ENCODE results near the gene SLC35D1. TPM values are rescaled to one million over a fixed set of nuclear protein-coding genes. Genes with fewer than 3 reads are reported as not detected.

SLC35D1 gene
- total and polyA plus RNA-seq, 10 of the 15 experiments (the other 5 are each of a cell fraction or from before 2014, with no cell fraction given): 2.9 to 12.4 (median 8.6) TPM

DNA sequence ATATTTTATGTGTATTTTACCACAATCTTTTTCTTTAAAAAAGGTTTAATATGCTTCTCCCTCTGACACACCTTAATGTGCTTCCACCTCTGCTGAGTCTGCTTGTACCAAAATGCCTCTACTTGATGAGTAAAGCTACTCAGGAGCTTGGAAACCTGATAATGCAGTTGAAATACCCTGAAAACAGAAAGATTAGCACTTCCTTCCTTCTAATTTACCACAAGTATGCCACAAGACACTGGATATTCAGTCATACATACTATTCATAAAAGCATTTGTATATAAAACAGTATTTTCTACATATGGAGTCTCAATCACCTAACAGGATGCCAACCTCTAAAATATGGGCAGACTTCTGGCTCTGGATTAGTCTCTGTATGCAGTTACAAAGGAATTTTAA lies 55.0 kb downstream of the SLC35D1 start:
- POLR2A ChIA-PET: no interaction called here
- SMC1A ChIA-PET (ENCODE audit: uncharacterized antibody, unreplicated experiment): interaction anchor here (1.1 to 2.0 kb wide), 4 partner anchors 21 to 212 kb away, joined by 3 to 6 read pairs (median 4); no protein-coding TSS in a partner anchor
- CTCF ChIA-PET: interaction anchor here (1.1 to 1.3 kb wide), 3 partner anchors 20 to 215 kb away, joined by 3 to 7 read pairs (median 6); no protein-coding TSS in a partner anchor
- no peaks in the 10 kb centered on the region for H3K4me1 ChIP-seq (ENCODE audit: control insufficient read depth, insufficient read depth, low read length)
- RAD21 ChIA-PET (ENCODE audit: unreplicated experiment): interaction anchor here (3.5 kb wide), 1 partner anchor 150 kb away, joined by 12 read pairs; no protein-coding TSS in a partner anchor
- no peak overlapping the region for H3K4me2 ChIP-seq (ENCODE audit: control insufficient read depth, insufficient read depth)
- no peak overlapping the region for H2AFZ ChIP-seq (ENCODE audit: control insufficient read depth, low read depth, low read length)
- in situ Hi-C loops (cut with MboI) (loop anchor here (10.0 kb wide), 1 partner anchor 506 kb away; no protein-coding TSS in a partner anchor), intact Hi-C loops (cut with micrococcal nuclease; ENCODE audit: unreplicated experiment) (no loop called here)
- H3K9me3 ChIP-seq (replicated peaks; ENCODE audit: control insufficient read depth, insufficient read depth, low read length): no peaks in the 10 kb centered on the region
- FAIRE-seq: no peak
- no peaks in the 10 kb centered on the region; a peak in 1 of 4 replicates for H3K36me3 ChIP-seq (ENCODE audit: control insufficient read depth in 2 of 2, insufficient read depth in 2 of 2, low read length in 1 of 2)
- no peak for TF ChIP-seq SP1 (IDR thresholded peaks at IDR 0.05; ENCODE audit: low read depth, low read length)
- no TSS peak for BruUV-seq (replicated peaks)
- H4K20me1 ChIP-seq (ENCODE audit: control insufficient read depth, insufficient read depth): no peaks in the 10 kb centered on the region
- no peak overlapping the region for H3K4me3 ChIP-seq
- no peak overlapping the region for H3K27ac ChIP-seq (ENCODE audit: control insufficient read depth, insufficient read depth)
- no peak for ATAC-seq
- H3K79me2 ChIP-seq (ENCODE audit: control insufficient read depth, insufficient read depth, low read length): no peaks in the 10 kb centered on the region
- no peak for DNase-seq (ENCODE audit: low read depth, low spot score)
- H3K27me3 ChIP-seq (replicated peaks in 1 of 2; ENCODE audit: control insufficient read depth in 2 of 2, insufficient read depth in 2 of 2, low read length in 1 of 2): no peaks in the 10 kb centered on the region
- H3K9ac ChIP-seq (ENCODE audit: control insufficient read depth, insufficient read depth, low read length): no peak overlapping the region

DNA sequence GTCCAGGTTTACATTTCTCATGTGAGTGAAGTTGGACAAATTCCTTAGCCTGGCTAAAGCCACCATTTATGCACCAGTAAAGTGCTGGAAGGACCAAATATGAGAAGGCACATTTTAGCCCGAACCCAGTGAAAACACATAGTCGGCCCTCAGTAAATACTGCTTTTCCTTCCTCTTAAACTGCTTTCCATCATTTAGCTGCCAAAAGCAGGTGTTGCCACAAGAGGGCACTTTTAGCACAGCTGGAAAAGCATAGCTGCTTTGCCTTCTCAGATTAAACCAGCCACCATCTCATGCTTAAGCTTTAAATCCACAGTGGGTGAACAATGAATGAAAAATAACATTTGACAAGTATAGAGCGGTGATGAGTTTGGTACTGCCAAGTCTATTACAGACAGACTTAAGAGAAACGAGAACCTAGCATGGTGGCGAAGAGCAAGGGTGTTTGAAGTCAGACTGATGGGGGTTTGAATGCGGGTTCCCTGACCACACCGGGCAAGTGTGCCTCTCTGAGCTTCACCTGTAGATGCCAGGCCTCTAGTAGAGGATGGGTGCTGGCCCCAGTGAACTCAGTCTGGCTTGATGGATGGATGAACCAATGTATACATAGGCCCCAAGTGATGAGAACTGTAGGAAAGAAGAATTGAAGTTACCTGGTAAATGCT lies 57.8 kb downstream of the SLC35D1 start:
- in situ Hi-C loops (cut with MboI): loop anchor here (10.0 kb wide), 1 partner anchor 509 kb away; no protein-coding TSS in a partner anchor
- H3K4me1 ChIP-seq (ENCODE audit: control insufficient read depth, insufficient read depth, low read length): no peaks in the 10 kb centered on the region
- peak; percentile 89 for ATAC-seq
- H3K9ac ChIP-seq (ENCODE audit: control insufficient read depth, insufficient read depth, low read length): no peak overlapping the region
- ChIA-PET RAD21 (ENCODE audit: unreplicated experiment) (interaction anchor here (0.7 to 3.5 kb wide), 25 partner anchors 9 to 539 kb away, joined by 3 to 64 read pairs (median 4); partner anchors contain the start of genes DNAI4, MIER1 and SLC35D1), SMC1A (ENCODE audit: uncharacterized antibody, unreplicated experiment) (interaction anchor here (1.0 to 3.2 kb wide), 29 partner anchors 8 to 505 kb away, joined by 3 to 66 read pairs (median 5); no protein-coding TSS in a partner anchor), POLR2A (interaction anchor here (0.9 to 1.2 kb wide), 3 partner anchors 14 to 215 kb away, joined by 3 to 5 read pairs (median 4); no protein-coding TSS in a partner anchor), CTCF (interaction anchor here (0.7 to 3.5 kb wide), 30 partner anchors 9 to 764 kb away, joined by 3 to 114 read pairs (median 4); partner anchors contain the start of genes DNAI4 and MIER1)
- FAIRE-seq: peak; percentile 96
- H3K4me2 ChIP-seq (ENCODE audit: control insufficient read depth, insufficient read depth): no peak overlapping the region
- H3K79me2 ChIP-seq (ENCODE audit: control insufficient read depth, insufficient read depth, low read length): no peaks in the 10 kb centered on the region
- H2AFZ ChIP-seq (ENCODE audit: control insufficient read depth, low read depth, low read length): peak overlapping the region; percentile 56
- intact Hi-C loops (cut with micrococcal nuclease; ENCODE audit: unreplicated experiment): loop anchor here (1.0 to 2.0 kb wide), 3 partner anchors 57 to 217 kb away; no protein-coding TSS in a partner anchor
- no peaks in the 10 kb centered on the region for H3K27me3 ChIP-seq (replicated peaks in 1 of 2; ENCODE audit: control insufficient read depth in 2 of 2, insufficient read depth in 2 of 2, low read length in 1 of 2)
- WGBS (ENCODE audit: insufficient coverage, insufficient replicate concordance, low lambda C conversion rate, missing lambda C conversion rate): 75% methylated on average over 7 of the region's 7 CpGs
- H3K4me3 ChIP-seq: no peak overlapping the region
- H3K36me3 ChIP-seq (ENCODE audit: control insufficient read depth in 2 of 2, insufficient read depth in 2 of 2, low read length in 1 of 2): no peaks in the 10 kb centered on the region
- no peak overlapping the region for H3K27ac ChIP-seq (ENCODE audit: control insufficient read depth, insufficient read depth)
- H3K9me3 ChIP-seq (replicated peaks; ENCODE audit: control insufficient read depth, insufficient read depth, low read length): no peaks in the 10 kb centered on the region
- BruUV-seq (replicated peaks): no TSS peak
- H4K20me1 ChIP-seq (ENCODE audit: control insufficient read depth, insufficient read depth): no peaks in the 10 kb centered on the region
- peak; percentile 59 for DNase-seq (ENCODE audit: low read depth, low spot score)
- TF ChIP-seq, protein P1, sequence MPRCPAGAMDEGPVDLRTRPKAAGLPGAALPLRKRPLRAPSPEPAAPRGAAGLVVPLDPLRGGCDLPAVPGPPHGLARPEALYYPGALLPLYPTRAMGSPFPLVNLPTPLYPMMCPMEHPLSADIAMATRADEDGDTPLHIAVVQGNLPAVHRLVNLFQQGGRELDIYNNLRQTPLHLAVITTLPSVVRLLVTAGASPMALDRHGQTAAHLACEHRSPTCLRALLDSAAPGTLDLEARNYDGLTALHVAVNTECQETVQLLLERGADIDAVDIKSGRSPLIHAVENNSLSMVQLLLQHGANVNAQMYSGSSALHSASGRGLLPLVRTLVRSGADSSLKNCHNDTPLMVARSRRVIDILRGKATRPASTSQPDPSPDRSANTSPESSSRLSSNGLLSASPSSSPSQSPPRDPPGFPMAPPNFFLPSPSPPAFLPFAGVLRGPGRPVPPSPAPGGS (IDR thresholded peaks at IDR 0.05; ENCODE audit: borderline replicate concordance, insufficient read depth, low read depth, low read length, poor library complexity, severe bottlenecking): no peak
- TF ChIP-seq TAF1 (IDR thresholded peaks at IDR 0.05; ENCODE audit: borderline replicate concordance, low read depth, low read length): no peak
- peak; percentile 63; the same call in 1 of the 2 replicates for TF ChIP-seq HDGF (IDR thresholded peaks at IDR 0.05)
- peak; percentile 43; the same call in 1 of the 2 replicates for TF ChIP-seq WRNIP1 (IDR thresholded peaks at IDR 0.05; ENCODE audit: borderline replicate concordance, low read depth, low read length)
- no peak for TF ChIP-seq MTA3 (IDR thresholded peaks at IDR 0.05; ENCODE audit: borderline replicate concordance, low read length)
- TF ChIP-seq, protein P2, sequence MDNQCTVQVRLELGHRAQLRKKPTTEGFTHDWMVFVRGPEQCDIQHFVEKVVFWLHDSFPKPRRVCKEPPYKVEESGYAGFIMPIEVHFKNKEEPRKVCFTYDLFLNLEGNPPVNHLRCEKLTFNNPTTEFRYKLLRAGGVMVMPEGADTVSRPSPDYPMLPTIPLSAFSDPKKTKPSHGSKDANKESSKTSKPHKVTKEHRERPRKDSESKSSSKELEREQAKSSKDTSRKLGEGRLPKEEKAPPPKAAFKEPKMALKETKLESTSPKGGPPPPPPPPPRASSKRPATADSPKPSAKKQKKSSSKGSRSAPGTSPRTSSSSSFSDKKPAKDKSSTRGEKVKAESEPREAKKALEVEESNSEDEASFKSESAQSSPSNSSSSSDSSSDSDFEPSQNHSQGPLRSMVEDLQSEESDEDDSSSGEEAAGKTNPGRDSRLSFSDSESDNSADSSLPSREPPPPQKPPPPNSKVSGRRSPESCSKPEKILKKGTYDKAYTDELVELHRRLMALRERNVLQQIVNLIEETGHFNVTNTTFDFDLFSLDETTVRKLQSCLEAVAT (IDR thresholded peaks at IDR 0.05): 0 out of 2 replicates have a peak, but pooled peaks have one; percentile 32
- TF ChIP-seq POU2F2 (IDR thresholded peaks at IDR 0.05; ENCODE audit: borderline replicate concordance, low read depth, low read length): peak; percentile 52; the same call in 1 of the 3 replicates
- TF ChIP-seq RUNX3 (IDR thresholded peaks at IDR 0.05; ENCODE audit: low read length): 0 out of 2 replicates have a peak, but pooled peaks have one; percentile 7
- TF ChIP-seq, protein P3, sequence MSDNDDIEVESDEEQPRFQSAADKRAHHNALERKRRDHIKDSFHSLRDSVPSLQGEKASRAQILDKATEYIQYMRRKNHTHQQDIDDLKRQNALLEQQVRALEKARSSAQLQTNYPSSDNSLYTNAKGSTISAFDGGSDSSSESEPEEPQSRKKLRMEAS (IDR thresholded peaks at IDR 0.05; ENCODE audit: low read depth, low read length): no peak
- no peak for TF ChIP-seq RFX5 (IDR thresholded peaks at IDR 0.05; ENCODE audit: low read depth, low read length)
